Natural killer cell (primary cell): Measurements from ENCODE around the gene SF3B5. TPM values are rescaled to one million over a fixed set of nuclear protein-coding genes. Genes with fewer than 3 reads are reported as not detected.

Experiments
- ATAC-seq, 3 donors: fragments of 150-1000 bp in 2 of 3; fragments of 200-7000 bp in 1 of 3; cut with Tn5 transposase; 1 replicate in 1 of 3; 2 replicates in 2 of 3; pipeline ENCODE4 v1.10.0; 2021; ENCODE audit warnings: mild to moderate bottlenecking in 2 of 3, moderate library complexity in 2 of 3
- DNase-seq, 2 donors: peaks; one replicate each; pipeline versions ENCODE4 v3.0.0 to v3.0.0-alpha.2; 2013 to 2021; ENCODE audit warnings: mixed read lengths in 1 of 2
- H3K27ac ChIP-seq: one replicate; pipeline ENCODE4 v1.5.1; 2013; ENCODE audit warnings: mild to moderate bottlenecking, low read length
- H3K27me3 ChIP-seq: one replicate; pipeline ENCODE4 v1.6.1; 2013; ENCODE audit warnings: low read length; ENCODE audit not compliant: control insufficient read depth, insufficient read depth
- H3K36me3 ChIP-seq: one replicate; pipeline ENCODE4 v1.6.1; 2013; ENCODE audit warnings: low read length; ENCODE audit not compliant: control insufficient read depth, insufficient read depth
- H3K4me1 ChIP-seq: one replicate; pipeline ENCODE4 v1.6.1; 2013; ENCODE audit warnings: low read length; ENCODE audit not compliant: control insufficient read depth, insufficient read depth
- H3K4me3 ChIP-seq: one replicate; pipeline ENCODE4 v1.5.1; 2013; ENCODE audit warnings: low read length
- H3K9me3 ChIP-seq: one replicate; pipeline ENCODE4 v1.6.1; 2013; ENCODE audit warnings: low read length; ENCODE audit not compliant: control insufficient read depth, insufficient read depth
- H3K27ac Mint-ChIP-seq, 2 donors: one replicate each; pipeline ENCODE4 v1.8.0; 2022; ENCODE audit warnings: mild to moderate bottlenecking in 2 of 2, mixed read lengths in 2 of 2, moderate library complexity in 1 of 2
- H3K27me3 Mint-ChIP-seq, 2 donors: one replicate each; pipeline ENCODE4 v1.8.0; 2022; ENCODE audit warnings: low read depth in 2 of 2, mixed read lengths in 2 of 2
- H3K36me3 Mint-ChIP-seq: one replicate; pipeline ENCODE4 v1.8.0; 2022; ENCODE audit warnings: mixed read lengths
- H3K4me1 Mint-ChIP-seq, 2 donors: one replicate each; pipeline ENCODE4 v1.8.0; 2022; ENCODE audit warnings: mixed read lengths in 2 of 2
- H3K4me3 Mint-ChIP-seq: one replicate; pipeline ENCODE4 v1.8.0; 2022; ENCODE audit warnings: mild to moderate bottlenecking, moderate library complexity, mixed read lengths
- H3K9me3 Mint-ChIP-seq, 2 donors: one replicate each; pipeline ENCODE4 v1.8.0; 2022; ENCODE audit warnings: mixed read lengths in 2 of 2
- WGBS: methylation state at CpG from one replicate; pipeline ENCODE4 v1.1.7; 2013; ENCODE audit warnings: missing lambda C conversion rate; ENCODE audit not compliant: insufficient coverage; 5-methylcytosine and 5-hydroxymethylcytosine counted together
- intact Hi-C: fragments of 100-400 bp; cut with micrococcal nuclease; formaldehyde crosslinking; loops from one replicate; pipeline ENCODE4 v1.14.2; 2022
- total RNA-seq, 4 donors: library from RNA; stranded (reverse); fragments of 120-200 nt in 1 of 4; gene quantifications; one replicate each; pipeline versions ENCODE4 v1.2.3 to v1.2.4, GENCODE V29; 2013 to 2022
- TF ChIP-seq, protein P1 (sequence below): fragments of 200-600 bp; IDR thresholded peaks from one replicate; pipeline ENCODE4 v1.8.0; 2022; ENCODE audit warnings: antibody characterized with exemption

The SF3B5 gene
- total RNA-seq, 3 donors from 2014 or later (not counting 1 experiment from before 2014, with no cell fraction given) = 122 to 145 (median 122) TPM

GRCh38 chr6:144063246-144063743 is 32.1 kb downstream of the SF3B5 start:
- DNase-seq = no peak
- Histone ChIP-seq H3K9me3 (no peaks in the 10 kb centered on the region), H3K36me3 (no peaks in the 10 kb centered on the region), H3K4me1 (peaks cover 18% of the 10 kb centered on the region), H3K27me3 (no peaks in the 10 kb centered on the region), H3K27ac (peak overlapping the region; percentile 83), H3K4me3 (peak overlapping the region; percentile 83)
- H3K27me3 Mint-ChIP-seq = peaks cover 8 to 13% of the 10 kb centered on the region in 2 donors
- no peak for ATAC-seq
- H3K4me3 Mint-ChIP-seq = peak overlapping the region; percentile 95
- TF ChIP-seq, protein P1, sequence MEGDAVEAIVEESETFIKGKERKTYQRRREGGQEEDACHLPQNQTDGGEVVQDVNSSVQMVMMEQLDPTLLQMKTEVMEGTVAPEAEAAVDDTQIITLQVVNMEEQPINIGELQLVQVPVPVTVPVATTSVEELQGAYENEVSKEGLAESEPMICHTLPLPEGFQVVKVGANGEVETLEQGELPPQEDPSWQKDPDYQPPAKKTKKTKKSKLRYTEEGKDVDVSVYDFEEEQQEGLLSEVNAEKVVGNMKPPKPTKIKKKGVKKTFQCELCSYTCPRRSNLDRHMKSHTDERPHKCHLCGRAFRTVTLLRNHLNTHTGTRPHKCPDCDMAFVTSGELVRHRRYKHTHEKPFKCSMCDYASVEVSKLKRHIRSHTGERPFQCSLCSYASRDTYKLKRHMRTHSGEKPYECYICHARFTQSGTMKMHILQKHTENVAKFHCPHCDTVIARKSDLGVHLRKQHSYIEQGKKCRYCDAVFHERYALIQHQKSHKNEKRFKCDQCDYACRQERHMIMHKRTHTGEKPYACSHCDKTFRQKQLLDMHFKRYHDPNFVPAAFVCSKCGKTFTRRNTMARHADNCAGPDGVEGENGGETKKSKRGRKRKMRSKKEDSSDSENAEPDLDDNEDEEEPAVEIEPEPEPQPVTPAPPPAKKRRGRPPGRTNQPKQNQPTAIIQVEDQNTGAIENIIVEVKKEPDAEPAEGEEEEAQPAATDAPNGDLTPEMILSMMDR = no peak
- no peaks in the 10 kb centered on the region for H3K36me3 Mint-ChIP-seq
- intact Hi-C loops = loop anchor here (1.0 kb wide), 1 partner anchor 8 kb away; no protein-coding TSS in a partner anchor
- peaks cover 19 to 24% of the 10 kb centered on the region in 2 donors for H3K4me1 Mint-ChIP-seq
- H3K9me3 Mint-ChIP-seq = no peaks in the 10 kb centered on the region
- 2% methylated on average over 16 of the region's 16 CpGs for WGBS
- peak overlapping the region; percentile 87 to 92 for H3K27ac Mint-ChIP-seq

- peaks cover 18% of the 10 kb centered on the region for H3K4me1 ChIP-seq
These were observed 32.6 kb downstream of the SF3B5 start for GRCh38 chr6:144062786-144063185.

GRCh38 chr6:144059139-144059538 is 36.2 kb downstream of the SF3B5 start:
- no peaks in the 10 kb centered on the region for H3K36me3 Mint-ChIP-seq
- ATAC-seq (no peak), DNase-seq (no peak)
- intact Hi-C loops = no loop called here
- H3K4me1 Mint-ChIP-seq = peaks cover 36 to 39% of the 10 kb centered on the region in 2 donors
- Histone ChIP-seq H3K4me1 (peaks cover 23% of the 10 kb centered on the region), H3K27ac (no peak overlapping the region), H3K27me3 (no peaks in the 10 kb centered on the region), H3K9me3 (no peaks in the 10 kb centered on the region), H3K36me3 (no peaks in the 10 kb centered on the region), H3K4me3 (no peak overlapping the region)
- 95% methylated on average over 1 of the region's 1 CpG for WGBS
- H3K4me3 Mint-ChIP-seq = no peak overlapping the region
- H3K27ac Mint-ChIP-seq = no peak overlapping the region
- no peaks in the 10 kb centered on the region for H3K9me3 Mint-ChIP-seq
- TF ChIP-seq, protein P1 = no peak
- no peaks in the 10 kb centered on the region for H3K27me3 Mint-ChIP-seq

More at GRCh38 chr6:144062786-144063185, 32.6 kb downstream of the SF3B5 start:
- Mint-ChIP-seq H3K36me3 (no peaks in the 10 kb centered on the region), H3K27me3 (peaks cover 8 to 13% of the 10 kb centered on the region in 2 donors), H3K9me3 (no peaks in the 10 kb centered on the region), H3K4me1 (peaks cover 19 to 24% of the 10 kb centered on the region in 2 donors), H3K4me3 (peak overlapping the region; percentile 95), H3K27ac (peak overlapping the region; percentile 87 to 92)
- intact Hi-C loops = loop anchor here (1.0 kb wide), 1 partner anchor 7 kb away; no protein-coding TSS in a partner anchor
- Histone ChIP-seq H3K9me3 (no peaks in the 10 kb centered on the region), H3K27me3 (no peaks in the 10 kb centered on the region), H3K4me3 (no peak overlapping the region), H3K27ac (peak overlapping the region; percentile 83), H3K36me3 (no peaks in the 10 kb centered on the region)
- 15% methylated on average over 5 of the region's 5 CpGs for WGBS
- no peak for ATAC-seq
- DNase-seq = peak in 1 of 2 donors; percentile 21
- TF ChIP-seq, protein P1 = no peak
